HG03575 (cell line): ENCODE results near the gene VAMP4.

Experiments used
- ATAC-seq: cut with Tn5 transposase; IDR thresholded peaks from one replicate; pipeline ENCODE4 v1.9.1; 2021; ENCODE audit not compliant: unreplicated experiment, insufficient number of reproducible peaks, low FRiP score; ENCODE audit errors: extremely low read depth

VAMP4 gene, protein sequence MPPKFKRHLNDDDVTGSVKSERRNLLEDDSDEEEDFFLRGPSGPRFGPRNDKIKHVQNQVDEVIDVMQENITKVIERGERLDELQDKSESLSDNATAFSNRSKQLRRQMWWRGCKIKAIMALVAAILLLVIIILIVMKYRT

DNA sequence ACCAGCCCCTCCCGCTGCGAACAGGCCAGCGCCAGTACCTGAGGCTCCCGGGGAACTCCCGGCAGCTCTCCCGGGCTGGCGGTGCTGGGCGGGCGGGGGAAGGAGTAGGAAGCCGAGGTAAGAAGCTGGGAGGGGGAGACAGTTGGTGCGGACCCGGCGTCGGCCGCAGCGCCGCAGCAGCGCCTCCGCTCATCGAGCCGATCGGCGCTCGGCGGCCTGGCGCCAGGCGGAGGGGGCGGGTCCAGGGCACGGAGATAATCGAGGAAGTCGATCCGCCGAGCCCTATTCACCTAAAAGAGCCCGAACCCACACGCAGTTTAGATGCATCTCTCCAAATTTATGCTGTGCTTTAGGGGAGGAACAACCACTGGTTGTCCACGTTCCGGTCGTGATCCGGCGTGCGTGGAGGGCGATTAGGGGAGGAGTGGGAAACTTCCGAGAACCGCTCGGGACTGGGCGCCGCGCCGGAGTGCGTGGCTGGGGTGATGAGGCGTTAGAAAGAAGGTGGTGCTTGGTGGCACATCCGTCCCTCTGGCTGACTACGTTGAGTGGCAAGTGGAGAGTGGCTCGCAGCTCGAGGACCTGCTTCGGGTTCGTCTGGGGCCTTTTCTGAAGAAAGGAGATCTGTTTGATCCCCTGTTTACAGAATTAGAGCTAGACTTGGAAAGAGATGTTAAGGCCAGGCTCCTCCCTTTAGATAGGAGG, at the start of gene VAMP4:
Gene VAMP4, minus strand, starts transcription at position 194 of the 705 bp plus-strand sequence. CDS start 3,651 bp downstream, outside the sequence.
- peak; percentile 68 for ATAC-seq

DNA sequence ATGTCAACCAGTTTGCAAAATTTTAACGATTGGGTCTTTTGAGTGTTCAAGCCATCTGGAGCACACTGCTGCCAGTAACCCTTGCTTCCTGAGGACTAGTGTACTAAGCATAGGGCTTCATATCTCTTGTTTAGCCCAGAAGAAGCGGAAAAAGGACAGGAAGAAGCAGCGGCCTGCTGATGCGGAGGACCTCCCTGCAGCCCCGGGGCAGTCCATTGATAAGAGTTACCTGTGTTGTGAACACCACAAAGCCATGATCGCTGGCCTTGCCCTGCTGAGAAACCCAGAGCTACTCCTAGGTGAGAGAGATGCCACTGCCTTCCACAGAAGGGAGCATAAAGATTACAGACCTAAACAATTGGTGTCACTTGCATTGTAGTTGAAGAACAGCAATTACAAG, 48.5 kb upstream of the VAMP4 start:
- no peak for ATAC-seq

DNA sequence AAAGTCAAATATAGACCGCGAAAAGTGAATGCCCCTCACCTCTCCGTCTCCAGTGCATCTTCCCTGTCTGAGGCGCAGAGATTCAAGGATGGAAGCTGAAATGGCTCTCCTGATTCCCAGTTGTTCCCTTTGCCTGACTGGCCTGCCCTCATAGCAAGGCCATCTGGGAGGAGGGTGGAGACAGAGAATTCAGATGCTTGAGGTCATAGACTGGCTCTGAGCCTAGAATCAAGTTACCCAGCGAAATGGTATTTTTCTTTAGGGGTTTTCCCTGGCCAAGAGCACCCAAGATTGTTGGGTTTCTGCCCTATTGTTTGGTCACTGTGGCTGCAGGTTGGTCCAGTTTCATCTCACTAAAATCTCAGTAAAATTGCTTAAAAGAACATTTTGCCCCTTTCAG, 46.8 kb upstream of the VAMP4 start:
- no peak for ATAC-seq

DNA sequence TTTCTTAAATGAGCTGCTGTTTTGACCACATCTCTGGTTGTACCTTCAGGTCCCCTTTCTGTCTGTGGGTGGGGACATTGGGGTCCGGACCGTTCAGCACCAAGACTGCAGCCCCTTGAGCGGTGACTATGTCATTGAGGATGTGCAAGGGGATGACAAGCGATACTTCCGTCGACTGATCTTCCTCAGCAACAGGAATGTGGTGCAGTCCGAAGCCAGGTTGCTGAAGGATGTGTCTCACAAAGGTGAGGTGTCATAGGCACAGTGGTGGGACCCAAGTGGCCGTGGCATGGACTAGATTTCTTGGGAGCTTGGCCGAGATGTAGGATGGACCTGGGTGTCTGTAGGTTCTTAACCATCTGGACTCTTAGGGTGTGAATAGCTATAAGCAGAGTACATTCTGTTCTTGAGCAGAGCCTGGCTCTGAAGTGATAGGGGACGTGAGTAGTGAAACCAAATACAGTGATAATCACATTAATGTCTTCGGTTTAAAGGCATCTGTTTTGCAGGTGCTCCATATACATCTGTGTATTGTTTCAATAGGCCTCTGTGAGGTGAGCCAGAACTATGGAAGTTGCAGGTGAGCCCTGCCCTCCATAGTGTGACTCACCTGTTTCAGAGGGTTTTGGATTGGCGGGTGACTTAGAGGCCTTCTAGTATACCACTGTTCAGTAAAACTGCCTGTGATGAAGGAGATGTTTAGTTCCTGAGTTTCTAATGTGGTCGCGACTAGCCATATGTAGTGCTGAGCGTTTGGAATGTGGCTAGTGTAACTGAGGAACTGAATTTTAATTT, 46.0 kb upstream of the VAMP4 start:
- no peak for ATAC-seq

DNA sequence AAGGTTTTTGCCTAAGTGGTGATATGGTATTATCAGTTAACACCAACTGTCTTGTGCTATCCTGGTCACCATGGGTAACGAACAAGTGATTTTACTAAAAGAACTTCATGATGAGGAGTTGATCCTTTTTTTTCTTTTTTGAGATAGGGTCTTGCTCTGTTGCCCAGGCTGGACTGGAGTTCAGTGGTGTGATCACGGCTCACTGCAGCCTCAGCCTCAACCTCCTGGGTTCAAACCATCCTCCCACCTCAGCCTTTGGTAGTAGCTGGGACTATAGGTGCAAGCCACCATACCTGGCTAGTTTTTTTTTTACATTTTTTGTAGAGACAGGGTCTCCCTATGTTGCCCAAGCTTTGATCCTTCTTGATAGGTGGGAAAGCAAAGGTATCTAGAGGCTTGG, 44.7 kb upstream of the VAMP4 start:
- ATAC-seq: no peak

DNA sequence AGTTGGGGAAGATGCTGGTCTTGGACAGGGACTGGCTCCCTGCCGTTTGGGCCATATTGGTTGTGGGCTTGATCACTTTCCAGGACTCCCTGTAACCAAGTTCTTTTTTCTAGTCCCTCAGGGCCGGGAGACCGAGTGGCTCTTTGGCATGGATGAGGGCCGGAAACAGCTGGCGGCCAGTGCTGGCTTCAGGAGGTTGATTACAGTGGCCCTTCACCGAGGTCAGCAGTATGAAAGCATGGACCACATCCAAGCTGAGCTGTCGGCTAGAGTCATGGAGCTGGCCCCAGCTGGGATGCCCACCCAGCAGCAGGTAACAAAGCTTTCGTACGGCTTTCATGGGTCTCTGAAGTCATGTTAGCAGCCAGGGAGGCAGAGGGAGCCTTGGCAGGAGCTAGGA, 43.9 kb upstream of the VAMP4 start:
- no peak for ATAC-seq

DNA sequence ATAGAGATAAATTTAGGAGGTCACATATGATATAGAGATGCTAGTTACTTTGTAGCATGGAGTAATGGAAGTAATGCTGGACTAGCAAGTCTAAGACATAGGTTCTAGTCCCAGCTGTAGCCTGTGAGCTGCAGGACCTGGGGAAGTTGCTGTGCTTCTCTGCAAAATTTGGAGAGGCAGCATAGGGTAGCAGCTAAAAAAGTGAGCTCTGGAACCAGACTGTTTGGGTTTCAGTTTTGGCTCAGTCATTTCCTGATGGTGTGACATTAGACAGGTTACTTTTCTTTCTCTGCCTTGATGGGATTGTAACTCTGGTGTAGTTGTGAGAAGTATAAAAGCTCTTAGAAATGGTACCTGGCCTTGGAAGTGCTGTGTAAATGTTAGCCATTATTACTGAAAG, 42.9 kb upstream of the VAMP4 start:
- no peak for ATAC-seq

DNA sequence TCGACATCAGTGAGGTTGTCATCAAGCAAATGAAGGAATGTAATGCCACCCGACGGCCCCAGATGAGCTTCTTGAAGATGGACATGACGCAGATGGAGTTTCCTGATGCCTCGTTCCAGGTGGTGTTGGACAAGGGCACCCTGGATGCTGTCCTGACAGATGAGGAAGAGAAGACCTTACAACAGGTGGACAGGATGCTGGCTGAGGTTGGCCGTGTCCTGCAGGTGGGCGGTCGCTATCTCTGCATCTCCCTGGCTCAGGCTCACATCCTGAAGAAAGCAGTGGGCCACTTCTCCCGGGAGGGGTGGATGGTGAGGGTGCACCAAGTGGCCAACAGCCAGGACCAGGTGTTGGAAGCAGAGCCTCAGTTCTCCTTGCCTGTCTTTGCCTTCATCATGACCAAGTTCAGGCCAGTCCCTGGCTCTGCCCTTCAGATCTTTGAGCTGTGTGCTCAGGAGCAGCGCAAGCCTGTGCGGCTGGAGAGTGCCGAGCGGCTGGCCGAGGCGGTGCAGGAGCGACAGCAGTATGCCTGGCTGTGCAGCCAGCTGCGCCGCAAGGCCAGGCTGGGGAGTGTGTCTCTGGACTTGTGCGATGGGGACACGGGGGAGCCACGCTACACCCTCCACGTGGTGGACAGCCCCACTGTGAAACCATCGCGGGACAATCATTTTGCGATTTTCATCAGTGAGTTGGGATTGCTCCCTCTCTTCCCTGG, 42.1 kb upstream of the VAMP4 start:
- ATAC-seq: no peak

DNA sequence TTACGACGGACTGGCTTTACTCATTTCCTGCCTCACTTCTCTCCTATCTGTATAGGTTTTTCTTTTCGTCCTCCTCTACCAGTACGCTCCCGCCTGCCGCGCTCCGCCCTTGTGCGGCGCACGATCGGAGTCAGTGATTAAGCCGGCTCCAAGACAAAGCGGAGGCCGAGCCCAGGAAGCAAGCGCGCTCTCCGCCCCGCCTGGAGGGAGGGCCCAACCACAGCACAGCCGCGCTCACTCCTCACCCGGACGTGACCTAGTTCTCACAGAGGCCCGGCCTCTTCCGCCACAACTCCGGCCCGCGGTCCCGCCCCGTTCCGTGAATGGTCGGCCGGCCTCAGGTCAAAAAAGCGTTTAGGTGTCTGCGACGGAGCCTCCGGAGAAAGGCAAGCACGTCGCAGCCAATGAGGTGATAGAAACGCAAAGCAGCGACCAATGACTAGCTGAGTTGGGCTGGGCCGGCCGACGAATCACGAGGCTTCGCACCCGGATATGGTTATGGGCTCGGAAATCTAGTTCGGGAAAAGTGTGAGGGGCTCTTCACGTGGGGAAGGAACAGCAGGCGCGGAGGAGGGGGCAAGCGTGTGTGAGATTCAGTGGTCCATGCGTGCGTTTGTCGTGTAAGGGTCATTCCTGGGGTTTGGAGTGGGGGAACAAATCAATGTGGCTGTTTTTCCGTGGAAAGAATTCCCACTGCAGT, 39.5 kb upstream of the VAMP4 start, which contains the start of gene METTL13:
Gene METTL13, plus strand, starts transcription at position 485 of the 700 bp plus-strand sequence. CDS start 308 bp downstream, outside the sequence.
- peak; percentile 82 for ATAC-seq

DNA sequence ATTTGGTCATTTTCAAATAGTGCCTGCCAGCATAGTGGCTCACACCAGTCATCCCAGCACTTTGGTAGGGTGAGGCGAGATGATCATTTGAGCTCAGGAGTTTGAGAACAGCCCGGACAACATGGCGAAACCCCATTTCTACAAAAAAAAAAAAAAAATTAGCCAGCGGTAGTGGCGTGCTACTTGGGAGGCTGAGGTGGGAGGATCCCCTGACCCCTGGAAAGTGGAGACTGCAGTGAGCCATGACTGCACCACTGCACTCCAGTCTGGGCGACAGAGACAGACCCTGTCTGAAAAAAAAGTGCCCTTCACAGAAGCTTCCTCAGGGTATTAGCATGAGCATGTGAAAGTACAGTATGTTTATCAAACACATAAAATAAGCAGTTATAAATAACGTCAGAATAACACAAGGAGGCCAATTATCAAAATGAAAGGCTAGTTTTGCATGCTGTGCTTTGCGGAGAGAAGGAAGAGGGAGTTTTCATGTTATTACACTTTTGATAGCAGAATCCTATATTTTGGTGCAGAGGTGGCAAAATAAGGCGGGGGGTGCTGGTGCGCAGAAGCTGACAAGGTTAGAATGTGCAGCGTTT, 38.8 kb upstream of the VAMP4 start:
- ATAC-seq: no peak

DNA sequence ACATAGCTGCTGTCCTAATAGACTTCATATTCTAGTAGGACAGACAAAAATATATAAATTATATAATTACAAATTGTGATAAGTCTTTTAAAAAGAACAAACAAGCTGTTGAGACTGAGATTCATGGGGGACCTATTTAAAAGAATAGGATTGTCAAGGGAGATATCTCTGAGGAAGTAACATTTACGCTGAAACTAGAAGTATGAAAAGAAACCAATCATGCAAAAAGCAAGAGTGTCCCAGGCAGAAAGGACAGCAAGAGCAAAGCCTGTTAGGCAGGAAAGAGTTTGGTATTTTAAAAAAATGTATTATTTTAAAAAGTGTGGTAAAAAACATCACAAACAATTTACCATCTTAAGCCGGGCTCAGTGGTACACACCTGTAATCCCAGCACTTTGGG, 30.4 kb upstream of the VAMP4 start:
- no peak for ATAC-seq

DNA sequence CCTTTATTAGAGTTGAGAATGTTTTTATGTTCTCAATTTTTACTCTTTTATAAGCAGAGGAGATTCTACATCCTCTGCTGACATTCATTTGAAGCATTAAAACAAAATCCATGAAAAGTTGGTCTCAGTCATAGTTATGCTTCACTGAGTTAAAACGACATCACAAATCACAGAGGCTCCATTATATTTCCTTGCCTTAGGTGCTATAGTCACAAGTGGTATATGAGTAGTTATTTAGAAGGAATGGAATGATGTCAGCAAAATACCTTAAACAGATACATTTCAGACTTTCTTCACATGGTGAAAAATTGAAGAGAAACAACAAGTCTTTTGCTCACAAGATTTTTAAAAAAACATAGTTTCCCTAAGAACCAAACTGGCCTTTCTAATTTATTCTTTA, 27.9 kb upstream of the VAMP4 start:
- no peak for ATAC-seq

DNA sequence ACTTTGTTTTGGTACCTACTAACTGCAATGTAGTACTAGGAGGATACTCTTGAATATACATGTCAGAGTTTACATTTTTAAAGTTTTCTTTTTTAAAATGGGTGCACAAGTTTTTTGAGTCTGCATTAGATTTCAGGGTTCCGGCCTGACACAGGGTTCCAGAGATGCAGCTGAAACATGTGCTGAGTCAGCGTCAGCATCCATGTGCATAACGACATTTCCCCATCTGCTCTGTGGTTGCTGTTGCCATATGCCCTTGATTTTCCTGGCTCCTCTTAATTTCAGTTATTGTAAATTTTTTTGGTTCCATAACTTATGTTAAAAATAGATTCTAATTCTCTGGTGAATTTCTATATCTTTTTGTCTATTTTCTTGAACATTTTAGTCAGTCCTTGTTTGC, 27.3 kb upstream of the VAMP4 start:
- no peak for ATAC-seq

DNA sequence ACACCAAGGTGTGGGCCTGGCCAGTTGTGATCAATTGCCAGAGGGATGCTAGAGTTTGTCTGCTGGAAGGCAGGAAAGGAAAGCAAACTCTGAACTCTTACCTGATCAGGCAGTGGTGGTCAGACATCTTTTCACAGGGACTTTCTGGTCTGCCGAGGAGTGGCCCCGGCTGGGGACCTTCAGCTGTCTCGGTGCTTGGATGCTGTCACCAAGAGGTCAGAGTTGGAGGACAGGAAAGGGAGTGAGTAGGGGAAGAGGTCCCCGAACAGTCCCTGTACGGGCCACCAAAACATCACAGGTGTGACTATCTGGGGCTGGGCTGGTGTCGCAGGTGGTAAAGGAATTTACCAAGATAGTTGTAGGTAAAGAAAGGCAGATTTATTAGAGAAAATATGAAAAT, 21.9 kb upstream of the VAMP4 start:
- ATAC-seq: no peak

DNA sequence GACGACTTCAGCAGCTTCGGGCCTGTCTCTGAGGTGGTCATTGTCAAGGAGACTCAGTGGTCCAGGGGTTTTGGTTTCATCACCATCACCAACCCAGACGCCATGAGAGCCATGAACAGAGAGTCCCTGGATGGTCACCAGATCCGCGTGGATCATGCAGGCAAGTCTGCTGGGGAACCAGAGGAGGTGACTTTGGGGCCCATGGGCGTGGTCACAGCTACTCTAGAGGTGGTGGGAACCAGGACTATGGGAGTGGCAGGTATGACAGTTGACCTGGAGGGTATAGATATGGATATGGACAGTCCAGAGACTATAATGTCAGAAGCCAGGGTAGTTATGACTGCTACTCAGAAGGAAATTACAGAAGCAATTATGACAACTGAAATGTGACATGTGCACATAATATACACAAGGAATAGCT, 20.3 kb upstream of the VAMP4 start:
- no peak for ATAC-seq

DNA sequence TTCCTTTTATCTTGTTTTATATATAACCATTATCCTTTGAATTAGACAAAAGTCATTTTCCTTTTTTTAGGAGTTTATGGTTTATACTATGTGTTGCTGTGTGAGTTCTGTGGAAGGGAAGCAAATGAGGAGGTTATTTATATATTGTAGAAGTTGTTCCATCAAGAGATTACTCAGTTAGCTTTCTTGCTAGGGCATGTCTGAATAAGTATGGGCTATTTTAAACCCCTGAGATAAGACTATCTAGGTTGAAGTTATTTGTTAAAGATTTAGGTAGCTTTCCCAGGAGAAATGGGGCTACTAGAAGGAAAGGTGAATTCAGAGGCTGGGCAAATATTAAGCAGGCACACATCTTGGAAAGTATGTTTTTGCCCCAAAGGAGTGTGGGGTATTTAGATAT, 16.1 kb upstream of the VAMP4 start:
- no peak for ATAC-seq

DNA sequence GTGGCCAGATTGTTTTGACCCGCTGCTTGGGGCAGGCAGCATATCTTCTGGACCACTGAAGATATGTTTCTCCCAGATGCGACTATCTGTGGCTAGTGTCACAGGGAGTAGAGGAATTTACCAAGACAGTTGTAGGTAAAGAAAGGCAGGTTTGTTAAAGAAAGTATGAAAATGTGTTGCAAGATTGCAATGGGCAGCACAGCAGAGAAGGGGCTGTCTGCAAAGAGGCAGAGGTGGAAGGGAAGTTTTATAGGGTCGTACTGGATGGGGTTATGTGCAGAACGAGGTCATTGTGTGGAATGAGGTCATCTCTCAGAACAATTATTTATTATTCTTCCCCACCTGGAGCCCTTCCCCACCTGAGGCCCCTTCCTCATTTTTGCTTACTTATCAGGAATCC, 15.0 kb upstream of the VAMP4 start:
- ATAC-seq: no peak

DNA sequence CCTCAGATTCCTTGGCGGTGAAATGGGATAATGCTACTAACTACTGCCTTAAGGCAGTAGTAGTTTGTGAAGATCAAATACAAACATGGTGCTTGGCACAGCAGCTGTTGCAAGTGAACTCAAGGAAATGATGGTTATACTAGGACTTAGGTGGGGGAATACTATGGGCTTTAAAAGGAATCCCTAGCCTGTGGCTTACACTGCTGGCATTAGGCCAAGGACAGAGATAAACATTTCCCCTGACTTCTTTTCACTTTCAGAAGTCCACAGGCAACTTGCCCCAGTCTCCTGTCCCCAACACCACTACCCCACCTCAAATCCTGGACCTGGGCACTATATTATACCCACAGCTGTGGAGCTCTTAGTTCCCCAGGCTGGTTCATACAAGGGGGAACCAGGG, 13.1 kb upstream of the VAMP4 start:
- ATAC-seq: no peak

DNA sequence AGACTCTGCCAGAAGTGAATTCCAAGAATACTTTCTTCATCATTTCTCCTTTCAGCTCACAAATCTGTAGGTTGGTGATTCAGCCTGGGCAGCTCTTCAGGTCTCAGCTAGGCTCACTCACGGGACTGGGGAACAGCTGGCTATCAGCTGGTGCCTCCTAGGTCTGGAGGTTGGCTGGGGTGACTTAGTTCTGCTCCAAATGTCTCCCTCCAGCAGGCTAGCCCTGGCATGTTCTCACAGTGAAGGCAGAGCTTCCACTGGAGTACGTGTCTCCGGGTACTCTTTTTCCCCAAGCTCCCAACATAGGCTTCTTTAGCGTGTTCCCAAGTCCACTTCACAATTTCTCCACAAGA, 12.5 kb upstream of the VAMP4 start:
- no peak for ATAC-seq
